Anterior cingulate cortex (tissue), 58 donors: Measurements from ENCODE around the gene CORO2A.
"Not testable (repeated sequence)": the region's sequence is repeated elsewhere in the genome, so short reads cannot be mapped to it uniquely, and the experiment has no call there.

Experiments
- DNase-seq, 58 donors: peaks; one replicate each; lab custom pipeline; 2025; lab: John Stamatoyannopoulos, UW

The CORO2A gene

GRCh38 chr9:98191671-98192502 lies 550 bp downstream of the CORO2A start:
- DNase-seq = peak in 2 of 58 donors; percentile 18 to 52

GRCh38 chr9:98191181-98191608 lies 1.2 kb downstream of the CORO2A start:
- no peak for DNase-seq

GRCh38 chr9:98190757-98191105 lies 1.7 kb downstream of the CORO2A start:
- DNase-seq = no peak

GRCh38 chr9:98189412-98189811 lies 3.0 kb downstream of the CORO2A start:
- DNase-seq = no peak

- DNase-seq = no peak
These were observed 4.5 kb downstream of the CORO2A start for GRCh38 chr9:98187926-98188325.

- no peak for DNase-seq
These were observed 6.2 kb downstream of the CORO2A start for GRCh38 chr9:98186236-98186635.

- DNase-seq = no peak
These were observed 6.7 kb downstream of the CORO2A start for GRCh38 chr9:98185611-98186171.

- no peak for DNase-seq
These were observed 7.3 kb downstream of the CORO2A start for GRCh38 chr9:98185021-98185567.

- DNase-seq = no peak
These were observed 8.1 kb downstream of the CORO2A start for GRCh38 chr9:98184326-98184725.

- DNase-seq = no peak
These were observed 9.4 kb downstream of the CORO2A start for GRCh38 chr9:98182889-98183599.

- DNase-seq = no peak
These were observed 10.2 kb downstream of the CORO2A start for GRCh38 chr9:98182069-98182820.

- DNase-seq = no peak
These were observed 10.7 kb downstream of the CORO2A start for GRCh38 chr9:98181746-98182068.

GRCh38 chr9:98180996-98181395 lies 11.4 kb downstream of the CORO2A start:
- DNase-seq = no peak

GRCh38 chr9:98178874-98179850 lies 13.3 kb downstream of the CORO2A start:
- DNase-seq = no peak

GRCh38 chr9:98176391-98177259 lies 15.8 kb downstream of the CORO2A start:
- no peak for DNase-seq

- no peak for DNase-seq
These were observed 16.7 kb downstream of the CORO2A start for GRCh38 chr9:98175762-98176161.

- no peak for DNase-seq
These were observed 17.3 kb downstream of the CORO2A start for GRCh38 chr9:98175028-98175569.

- not testable (repeated sequence) for DNase-seq
These were observed 17.9 kb downstream of the CORO2A start for GRCh38 chr9:98174502-98174918.
